Peyer's patch (tissue), 4 donors: ENCODE data around the gene EIF4G1. TPM values are rescaled to one million over a fixed set of nuclear protein-coding genes. Genes with fewer than 3 reads are reported as not detected.
"Not testable (repeated sequence)": the region's sequence is repeated elsewhere in the genome, so short reads cannot be mapped to it uniquely, and the experiment has no call there.

ENCODE experiments used
- DNase-seq, 3 donors: peaks; one replicate each; pipeline ENCODE4 v3.0.0-alpha.2; 2017 to 2019
- H3K27ac ChIP-seq, 4 donors: fragments of 200-600 bp; sonication (generic); one replicate each; pipeline ENCODE4 v1.5.1; 2016 to 2019
- H3K27me3 ChIP-seq, 2 donors: fragments of 200-600 bp; sonication (generic); one replicate each; pipeline ENCODE4 v1.5.1; 2019
- H3K36me3 ChIP-seq, 3 donors: fragments of 200-600 bp; sonication (generic); one replicate each; pipeline ENCODE4 v1.5.1; 2016 to 2019
- H3K4me1 ChIP-seq, 4 donors: fragments of 200-600 bp; sonication (generic); one replicate each; pipeline ENCODE4 v1.5.1; 2016 to 2019
- H3K4me3 ChIP-seq, 4 donors: fragments of 200-600 bp; sonication (generic); 1 replicate in 3 of 4; 2 replicates in 1 of 4; pipeline ENCODE4 v1.5.1; 2016 to 2019; ENCODE audit warnings: mild to moderate bottlenecking in 1 of 4
- H3K9me3 ChIP-seq, 4 donors: fragments of 200-600 bp; sonication (generic); one replicate each; pipeline ENCODE4 v1.5.1; 2016 to 2019; ENCODE audit warnings: mild to moderate bottlenecking in 1 of 4
- POLR2A ChIP-seq, 2 donors: fragments of 450-650 bp; IDR thresholded peaks; one replicate each; pipeline ENCODE4 v1.5.1; 2017; ENCODE audit warnings: antibody characterized with exemption in 2 of 2, mild to moderate bottlenecking in 2 of 2, moderate library complexity in 2 of 2
- total RNA-seq, 4 donors: library from RNA; depleted of rRNA; stranded (reverse); fragments of >200 nt; gene quantifications; one replicate each; pipeline ENCODE4 v1.1.0, GENCODE V29; 2016
- TF ChIP-seq, protein P1 (sequence below), 6 experiments: fragments of 450-650 bp in 4 of 6; fragments of 200-600 bp in 2 of 6; sonication (generic) in 1 of 6; IDR thresholded peaks; one replicate each; pipeline ENCODE4 v1.5.1; 2017 to 2019; ENCODE audit warnings: antibody characterized with exemption in 6 of 6, mild to moderate bottlenecking in 3 of 6, moderate library complexity in 1 of 6

EIF4G1 gene, protein sequence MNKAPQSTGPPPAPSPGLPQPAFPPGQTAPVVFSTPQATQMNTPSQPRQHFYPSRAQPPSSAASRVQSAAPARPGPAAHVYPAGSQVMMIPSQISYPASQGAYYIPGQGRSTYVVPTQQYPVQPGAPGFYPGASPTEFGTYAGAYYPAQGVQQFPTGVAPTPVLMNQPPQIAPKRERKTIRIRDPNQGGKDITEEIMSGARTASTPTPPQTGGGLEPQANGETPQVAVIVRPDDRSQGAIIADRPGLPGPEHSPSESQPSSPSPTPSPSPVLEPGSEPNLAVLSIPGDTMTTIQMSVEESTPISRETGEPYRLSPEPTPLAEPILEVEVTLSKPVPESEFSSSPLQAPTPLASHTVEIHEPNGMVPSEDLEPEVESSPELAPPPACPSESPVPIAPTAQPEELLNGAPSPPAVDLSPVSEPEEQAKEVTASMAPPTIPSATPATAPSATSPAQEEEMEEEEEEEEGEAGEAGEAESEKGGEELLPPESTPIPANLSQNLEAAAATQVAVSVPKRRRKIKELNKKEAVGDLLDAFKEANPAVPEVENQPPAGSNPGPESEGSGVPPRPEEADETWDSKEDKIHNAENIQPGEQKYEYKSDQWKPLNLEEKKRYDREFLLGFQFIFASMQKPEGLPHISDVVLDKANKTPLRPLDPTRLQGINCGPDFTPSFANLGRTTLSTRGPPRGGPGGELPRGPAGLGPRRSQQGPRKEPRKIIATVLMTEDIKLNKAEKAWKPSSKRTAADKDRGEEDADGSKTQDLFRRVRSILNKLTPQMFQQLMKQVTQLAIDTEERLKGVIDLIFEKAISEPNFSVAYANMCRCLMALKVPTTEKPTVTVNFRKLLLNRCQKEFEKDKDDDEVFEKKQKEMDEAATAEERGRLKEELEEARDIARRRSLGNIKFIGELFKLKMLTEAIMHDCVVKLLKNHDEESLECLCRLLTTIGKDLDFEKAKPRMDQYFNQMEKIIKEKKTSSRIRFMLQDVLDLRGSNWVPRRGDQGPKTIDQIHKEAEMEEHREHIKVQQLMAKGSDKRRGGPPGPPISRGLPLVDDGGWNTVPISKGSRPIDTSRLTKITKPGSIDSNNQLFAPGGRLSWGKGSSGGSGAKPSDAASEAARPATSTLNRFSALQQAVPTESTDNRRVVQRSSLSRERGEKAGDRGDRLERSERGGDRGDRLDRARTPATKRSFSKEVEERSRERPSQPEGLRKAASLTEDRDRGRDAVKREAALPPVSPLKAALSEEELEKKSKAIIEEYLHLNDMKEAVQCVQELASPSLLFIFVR (N-terminal part only)
- total RNA-seq, result 100 to 1,000 TPM; 209 to 295 (median 244) TPM

DNA sequence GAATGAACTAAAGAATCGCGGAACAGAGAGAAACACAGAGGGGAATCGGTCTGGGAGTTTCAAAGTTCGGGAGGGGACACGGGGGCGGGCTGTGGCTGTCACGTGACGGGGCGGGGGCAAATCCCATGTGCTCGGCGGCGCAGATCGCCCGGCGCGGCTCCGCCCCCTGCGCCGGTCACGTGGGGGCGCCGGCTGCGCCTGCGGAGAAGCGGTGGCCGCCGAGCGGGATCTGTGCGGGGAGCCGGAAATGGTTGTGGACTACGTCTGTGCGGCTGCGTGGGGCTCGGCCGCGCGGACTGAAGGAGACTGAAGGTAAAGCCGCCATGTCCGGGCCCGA lies at the start of gene EIF4G1:
Gene EIF4G1 (plus strand): TSS at position 244 of the 337 bp plus-strand sequence. CDS start 1,191 bp downstream, outside the sequence.
- Histone ChIP-seq H3K9me3 (no peaks in the 10 kb centered on the region), H3K36me3 (peaks cover 0 to 13% (median 0%) of the 10 kb centered on the region in 3 donors), H3K27me3 (no peaks in the 10 kb centered on the region), H3K4me3 (peak within 1 kb of the TSS; percentile 71 to 97 (median 82)), H3K4me1 (peaks cover 0 to 37% (median 4%) of the 10 kb centered on the region in 4 donors), H3K27ac (peak within 1 kb of the TSS; percentile 94 to 100 (median 94))
- peak; percentile 6 to 70 for TF ChIP-seq POLR2A (IDR thresholded peaks at IDR 0.05)
- TF ChIP-seq, protein P1, sequence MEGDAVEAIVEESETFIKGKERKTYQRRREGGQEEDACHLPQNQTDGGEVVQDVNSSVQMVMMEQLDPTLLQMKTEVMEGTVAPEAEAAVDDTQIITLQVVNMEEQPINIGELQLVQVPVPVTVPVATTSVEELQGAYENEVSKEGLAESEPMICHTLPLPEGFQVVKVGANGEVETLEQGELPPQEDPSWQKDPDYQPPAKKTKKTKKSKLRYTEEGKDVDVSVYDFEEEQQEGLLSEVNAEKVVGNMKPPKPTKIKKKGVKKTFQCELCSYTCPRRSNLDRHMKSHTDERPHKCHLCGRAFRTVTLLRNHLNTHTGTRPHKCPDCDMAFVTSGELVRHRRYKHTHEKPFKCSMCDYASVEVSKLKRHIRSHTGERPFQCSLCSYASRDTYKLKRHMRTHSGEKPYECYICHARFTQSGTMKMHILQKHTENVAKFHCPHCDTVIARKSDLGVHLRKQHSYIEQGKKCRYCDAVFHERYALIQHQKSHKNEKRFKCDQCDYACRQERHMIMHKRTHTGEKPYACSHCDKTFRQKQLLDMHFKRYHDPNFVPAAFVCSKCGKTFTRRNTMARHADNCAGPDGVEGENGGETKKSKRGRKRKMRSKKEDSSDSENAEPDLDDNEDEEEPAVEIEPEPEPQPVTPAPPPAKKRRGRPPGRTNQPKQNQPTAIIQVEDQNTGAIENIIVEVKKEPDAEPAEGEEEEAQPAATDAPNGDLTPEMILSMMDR (IDR thresholded peaks at IDR 0.05), result no peak
- peak; percentile 96 to 98 (median 97) for DNase-seq

DNA sequence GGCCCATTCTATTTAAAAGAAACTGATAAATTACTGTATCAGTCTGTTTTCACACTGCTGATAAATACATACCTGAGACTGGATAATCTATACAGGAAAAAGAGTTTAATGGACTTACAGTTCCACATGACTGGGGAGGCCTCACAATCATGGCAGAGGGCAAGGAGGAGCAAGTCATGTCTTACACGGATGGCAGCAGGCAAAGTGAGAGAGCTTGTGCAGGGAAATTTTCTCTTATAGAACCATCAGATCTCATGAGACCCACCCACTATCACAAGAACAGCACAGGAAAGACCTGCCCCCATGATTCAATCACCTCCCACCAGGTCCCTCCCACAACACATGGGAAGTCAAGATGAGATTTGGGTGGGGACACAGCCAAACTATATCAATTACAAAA lies 47.2 kb upstream of the EIF4G1 start:
- not testable (repeated sequence) for H3K4me1 ChIP-seq, H3K27ac ChIP-seq, H3K4me3 ChIP-seq, H3K36me3 ChIP-seq, DNase-seq, H3K9me3 ChIP-seq
- H3K27me3 ChIP-seq, result peaks cover 0 to 11% of the 10 kb centered on the region in 2 donors

- Histone ChIP-seq H3K27ac (no peak overlapping the region), H3K36me3 (no peaks in the 10 kb centered on the region), H3K27me3 (peaks cover 0 to 14% of the 10 kb centered on the region in 2 donors), H3K4me1 (no peaks in the 10 kb centered on the region), H3K9me3 (no peaks in the 10 kb centered on the region), H3K4me3 (no peak overlapping the region)
- DNase-seq, result no peak
- TF ChIP-seq, protein P1 (IDR thresholded peaks at IDR 0.05), result no peak
- no peak for TF ChIP-seq POLR2A (IDR thresholded peaks at IDR 0.05)
These were observed 42.1 kb upstream of the EIF4G1 start for GRCh38 chr3:184272269-184272668.

- H3K27ac ChIP-seq, result no peak overlapping the region
- no peaks in the 10 kb centered on the region for H3K36me3 ChIP-seq
- no peak for TF ChIP-seq POLR2A (IDR thresholded peaks at IDR 0.05)
- TF ChIP-seq, protein P1 (IDR thresholded peaks at IDR 0.05), result no peak
- H3K9me3 ChIP-seq, result no peaks in the 10 kb centered on the region
- no peak overlapping the region for H3K4me3 ChIP-seq
- no peak for DNase-seq
- no peaks in the 10 kb centered on the region for H3K4me1 ChIP-seq
- peaks cover 0 to 14% of the 10 kb centered on the region in 2 donors for H3K27me3 ChIP-seq
These were observed 39.1 kb upstream of the EIF4G1 start for GRCh38 chr3:184275381-184275701.

GRCh38 chr3:184275961-184276910 lies 38.2 kb upstream of the EIF4G1 start, which contains the start of gene ECE2:
TSS of gene ECE2 (plus strand) at chr3:184276022. CDS start at chr3:184276154, 132 bp downstream.
- Histone ChIP-seq H3K4me3 (no peak within 1 kb of the TSS), H3K27ac (no peak within 1 kb of the TSS), H3K27me3 (peaks cover 0 to 14% of the 10 kb centered on the region in 2 donors), H3K4me1 (no peaks in the 10 kb centered on the region), H3K9me3 (no peaks in the 10 kb centered on the region), H3K36me3 (no peaks in the 10 kb centered on the region)
- DNase-seq, result no peak
- TF ChIP-seq POLR2A (IDR thresholded peaks at IDR 0.05), result no peak
- TF ChIP-seq, protein P1 (IDR thresholded peaks at IDR 0.05), result no peak
